Colonic mucosa (tissue), 4 donors: Measurements from ENCODE around the gene MMRN2. TPM values are rescaled to one million over a fixed set of nuclear protein-coding genes. Genes with fewer than 3 reads are reported as not detected.
"Not testable (repeated sequence)": the region's sequence is repeated elsewhere in the genome, so short reads cannot be mapped to it uniquely, and the experiment has no call there.

Experiments used
- DNase-seq: peaks from one replicate; pipeline ENCODE4 v3.0.0-alpha.2; 2020
- H3K27ac ChIP-seq: fragments of 200-600 bp; one replicate; pipeline ENCODE4 v1.8.0; 2021
- H3K27me3 ChIP-seq: fragments of 200-600 bp; one replicate; pipeline ENCODE4 v1.8.0; 2021
- H3K36me3 ChIP-seq: fragments of 200-600 bp; one replicate; pipeline ENCODE4 v1.8.0; 2021
- H3K4me1 ChIP-seq: fragments of 200-600 bp; one replicate; pipeline ENCODE4 v1.8.0; 2021; ENCODE audit warnings: mild to moderate bottlenecking
- H3K4me3 ChIP-seq: fragments of 200-600 bp; one replicate; pipeline ENCODE4 v1.8.0; 2021
- H3K9ac ChIP-seq, 2 donors: one replicate each; pipeline ENCODE4 v1.7.0; 2013; ENCODE audit warnings: control low read depth in 2 of 2, low read depth in 2 of 2, low read length in 2 of 2
- H3K9me3 ChIP-seq: fragments of 200-600 bp; one replicate; pipeline ENCODE4 v1.8.0; 2021
- intact Hi-C: fragments of 100-400 bp; cut with DNase I; formaldehyde crosslinking; loops from one replicate; pipeline ENCODE4 v1.14.1; 2022
- total RNA-seq, 2 donors: library from RNA; stranded (reverse); fragmentation: NEBNext Ultra II Directional in 1 of 2; extraction: Animal tissue kit (Norgen Biotek cat#: 25700) in 1 of 2; gene quantifications; one replicate each; pipeline ENCODE4 v1.2.1, GENCODE V29; 2021
- TF ChIP-seq, protein P1 (sequence below): fragments of 200-600 bp; IDR thresholded peaks from one replicate; pipeline ENCODE4 v1.8.0; 2022; ENCODE audit warnings: antibody characterized with exemption, mild to moderate bottlenecking
- donor health status: healthy.
- donor health status: DM: no; HTN: no; CAD: no.
- donor health status: DM: no; HTN: no; CAD: no.

MMRN2 gene
- total RNA-seq, 2 donors from 2014 or later = 3.4 to 7.4 TPM

DNA sequence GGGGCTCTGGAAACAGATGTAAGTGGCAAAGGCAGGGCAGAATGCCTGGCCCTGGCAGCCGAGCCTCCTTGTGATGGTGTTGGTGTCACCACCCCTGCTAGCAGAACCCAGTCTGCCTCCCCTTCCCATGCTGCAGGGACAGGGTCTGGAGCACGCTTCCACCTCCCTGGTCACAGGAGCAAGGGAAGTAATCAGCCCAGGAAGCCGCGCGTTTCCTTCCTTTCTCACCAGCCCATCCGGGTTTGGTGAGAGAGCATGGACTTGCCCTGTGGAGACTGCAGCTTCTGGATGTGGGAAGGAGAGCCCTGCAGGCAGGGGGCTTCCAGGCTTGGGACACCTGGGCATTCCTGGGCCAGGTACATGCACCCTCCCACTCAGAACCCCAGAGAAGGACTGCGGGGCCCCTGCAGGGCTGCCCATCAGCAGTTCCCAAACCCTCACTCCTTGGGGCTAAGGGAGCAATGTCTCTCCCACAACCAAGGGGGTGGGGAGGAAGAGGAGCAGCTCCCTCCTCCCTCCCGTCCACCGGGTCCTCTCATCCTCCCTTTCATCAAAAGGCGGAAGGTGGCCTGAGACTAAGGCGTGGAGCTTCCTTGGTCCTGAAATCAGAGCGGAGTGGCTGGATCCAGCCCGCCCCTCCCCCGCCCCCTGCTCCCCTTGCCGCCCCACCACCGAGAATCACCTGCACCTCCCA is 1.8 kb downstream of the MMRN2 start:
- TF ChIP-seq, protein P1, sequence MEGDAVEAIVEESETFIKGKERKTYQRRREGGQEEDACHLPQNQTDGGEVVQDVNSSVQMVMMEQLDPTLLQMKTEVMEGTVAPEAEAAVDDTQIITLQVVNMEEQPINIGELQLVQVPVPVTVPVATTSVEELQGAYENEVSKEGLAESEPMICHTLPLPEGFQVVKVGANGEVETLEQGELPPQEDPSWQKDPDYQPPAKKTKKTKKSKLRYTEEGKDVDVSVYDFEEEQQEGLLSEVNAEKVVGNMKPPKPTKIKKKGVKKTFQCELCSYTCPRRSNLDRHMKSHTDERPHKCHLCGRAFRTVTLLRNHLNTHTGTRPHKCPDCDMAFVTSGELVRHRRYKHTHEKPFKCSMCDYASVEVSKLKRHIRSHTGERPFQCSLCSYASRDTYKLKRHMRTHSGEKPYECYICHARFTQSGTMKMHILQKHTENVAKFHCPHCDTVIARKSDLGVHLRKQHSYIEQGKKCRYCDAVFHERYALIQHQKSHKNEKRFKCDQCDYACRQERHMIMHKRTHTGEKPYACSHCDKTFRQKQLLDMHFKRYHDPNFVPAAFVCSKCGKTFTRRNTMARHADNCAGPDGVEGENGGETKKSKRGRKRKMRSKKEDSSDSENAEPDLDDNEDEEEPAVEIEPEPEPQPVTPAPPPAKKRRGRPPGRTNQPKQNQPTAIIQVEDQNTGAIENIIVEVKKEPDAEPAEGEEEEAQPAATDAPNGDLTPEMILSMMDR = no peak
- Histone ChIP-seq H3K9ac (peak overlapping the region in 1 of 2 donors; percentile 18), H3K27me3 (no peaks in the 10 kb centered on the region), H3K36me3 (no peaks in the 10 kb centered on the region), H3K9me3 (no peaks in the 10 kb centered on the region), H3K4me1 (no peaks in the 10 kb centered on the region), H3K4me3 (no peak overlapping the region), H3K27ac (no peak overlapping the region)
- intact Hi-C loops = loop anchor here (5.0 kb wide), 1 partner anchor 263 kb away; no protein-coding TSS in a partner anchor
- no peak for DNase-seq

DNA sequence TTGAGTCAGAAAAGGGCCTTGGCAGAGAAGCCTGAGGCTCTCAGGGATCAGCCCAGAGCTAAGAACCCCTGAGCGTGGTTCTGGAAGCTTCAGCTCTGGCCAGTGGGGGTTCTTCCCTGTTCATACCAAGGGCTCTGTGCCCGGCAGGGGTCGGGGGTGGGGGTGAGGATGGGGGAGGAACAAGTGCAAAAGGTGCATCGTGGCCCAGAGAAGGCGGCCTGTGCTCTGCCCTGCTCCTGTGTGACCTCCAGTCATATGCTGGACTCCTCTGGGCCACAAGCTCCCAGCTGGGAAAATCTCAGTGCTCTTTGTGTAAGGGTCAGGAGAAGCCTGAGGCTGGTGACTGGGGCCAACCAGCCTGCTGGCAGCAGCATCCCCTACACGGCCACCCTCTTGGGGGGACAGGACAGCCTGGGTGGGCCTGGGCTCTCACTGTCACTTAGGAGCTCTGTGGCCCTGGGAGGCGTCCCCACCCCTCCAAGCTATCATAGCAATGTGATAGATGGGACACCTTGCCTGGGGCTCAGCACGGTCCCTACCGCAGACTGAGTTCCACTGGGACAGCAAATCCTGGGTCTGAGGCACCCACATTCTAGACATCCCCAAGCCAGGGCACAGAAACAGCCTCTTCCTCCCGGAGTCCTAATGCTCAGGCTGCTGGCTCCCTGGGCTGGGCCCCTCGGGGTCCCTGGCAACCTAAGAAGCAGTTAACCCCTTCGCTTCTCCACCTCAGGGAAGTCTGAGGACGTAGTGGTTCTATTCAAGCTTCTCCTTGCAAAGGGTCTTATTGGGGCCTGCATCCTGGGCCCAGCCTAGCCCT is 2.5 kb downstream of the MMRN2 start:
- Histone ChIP-seq H3K4me3 (no peak overlapping the region), H3K4me1 (no peaks in the 10 kb centered on the region), H3K9ac (peak overlapping the region; percentile 18 to 40), H3K27me3 (no peaks in the 10 kb centered on the region), H3K9me3 (no peaks in the 10 kb centered on the region), H3K36me3 (no peaks in the 10 kb centered on the region), H3K27ac (peak overlapping the region; percentile 44)
- intact Hi-C loops = loop anchor here (5.0 kb wide), 1 partner anchor 263 kb away; no protein-coding TSS in a partner anchor
- no peak for DNase-seq
- TF ChIP-seq, protein P1 = no peak

DNA sequence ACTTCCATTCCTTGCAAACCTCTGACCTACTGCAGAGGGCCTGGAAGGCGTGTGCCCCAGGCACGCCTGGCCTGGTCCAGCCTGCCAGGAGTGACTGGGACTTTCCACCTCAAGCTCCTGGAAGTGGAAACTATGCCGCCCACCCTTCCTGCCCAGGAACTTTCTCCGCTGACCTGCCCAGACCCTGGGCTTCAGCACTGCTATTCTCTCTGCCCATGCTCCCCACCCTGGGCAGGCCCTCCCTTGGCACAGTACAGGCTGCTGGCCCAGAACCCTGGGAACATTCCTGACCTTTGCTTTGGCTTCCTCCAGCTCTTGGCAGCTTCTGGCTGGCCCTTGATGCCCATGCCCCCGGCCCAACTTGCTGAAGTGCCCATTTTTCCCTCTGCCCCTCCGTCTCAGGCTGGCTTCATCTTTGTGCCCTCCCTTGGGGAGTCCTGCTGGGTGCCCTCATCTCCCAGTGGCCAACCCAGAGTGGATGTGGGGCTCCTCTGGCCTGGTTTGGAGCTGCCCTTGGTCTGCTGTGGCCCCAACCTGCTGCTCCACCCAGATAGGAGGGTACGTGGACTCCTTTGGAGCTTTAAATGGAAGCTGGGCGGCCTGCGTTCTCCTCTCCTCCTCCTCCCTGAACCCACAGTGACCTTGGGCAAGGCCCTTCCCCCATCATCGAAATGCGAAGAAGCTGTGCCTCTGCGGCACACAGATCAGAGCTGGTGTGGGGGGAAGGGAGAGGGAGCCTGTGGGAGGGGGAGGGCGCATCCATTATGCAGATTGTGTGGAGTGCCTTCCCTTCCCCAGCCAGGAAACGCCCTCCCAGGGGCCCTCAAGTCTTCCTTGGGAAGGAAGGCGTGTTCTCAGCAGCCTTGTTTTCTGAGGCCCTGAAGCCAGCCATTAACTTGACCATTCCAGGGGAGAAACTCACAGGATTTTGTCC is 3.4 kb downstream of the MMRN2 start:
- H3K27me3 ChIP-seq = no peaks in the 10 kb centered on the region
- no peaks in the 10 kb centered on the region for H3K36me3 ChIP-seq
- TF ChIP-seq, protein P1 = no peak
- H3K9me3 ChIP-seq = no peaks in the 10 kb centered on the region
- no peak overlapping the region for H3K4me3 ChIP-seq
- no peak overlapping the region for H3K27ac ChIP-seq
- no peaks in the 10 kb centered on the region for H3K4me1 ChIP-seq
- intact Hi-C loops = no loop called here
- H3K9ac ChIP-seq = no peak overlapping the region
- DNase-seq = no peak

DNA sequence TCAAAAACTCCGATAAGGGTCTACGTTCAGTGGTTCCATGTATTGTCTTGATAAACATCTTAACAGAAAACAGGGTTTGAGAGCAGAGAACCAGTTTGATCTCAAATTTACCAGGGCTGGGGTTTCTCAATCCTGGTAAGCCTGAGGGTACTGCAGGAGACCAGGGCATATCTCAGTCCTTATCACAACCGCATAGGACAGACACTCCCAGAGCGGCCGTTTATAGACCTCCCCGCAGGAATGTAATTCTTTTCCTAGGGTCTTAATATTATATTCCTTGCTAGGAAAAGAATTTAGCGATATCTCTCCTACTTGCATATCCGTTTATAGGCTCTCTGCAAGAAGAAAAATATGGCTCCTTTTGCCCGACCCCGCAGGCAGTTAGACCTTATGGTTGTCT is 4.7 kb downstream of the MMRN2 start:
- H3K4me3 ChIP-seq, H3K27me3 ChIP-seq, H3K9me3 ChIP-seq, intact Hi-C loops, H3K9ac ChIP-seq, H3K4me1 ChIP-seq, H3K27ac ChIP-seq, H3K36me3 ChIP-seq, DNase-seq: not testable (repeated sequence)

DNA sequence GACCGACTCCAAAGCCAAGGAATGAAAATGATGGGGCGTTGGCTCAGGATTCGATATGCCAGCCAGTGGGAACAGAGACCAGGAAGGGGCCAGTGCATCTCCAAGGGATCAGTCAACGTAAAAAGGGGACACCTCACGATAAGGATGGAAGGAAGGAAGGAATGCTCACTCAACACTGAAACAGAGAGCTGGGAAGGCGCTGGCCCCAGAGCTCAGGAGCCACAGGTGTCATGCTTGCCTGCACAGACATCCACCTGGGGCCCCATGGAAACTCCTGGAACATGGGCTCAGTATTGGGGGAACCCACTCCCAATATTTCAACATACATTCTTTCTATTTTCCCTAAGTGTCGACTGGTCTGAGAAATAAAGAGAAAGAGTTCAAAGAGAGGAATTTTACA is 5.3 kb downstream of the MMRN2 start:
- TF ChIP-seq, protein P1 = no peak
- H3K4me3 ChIP-seq = no peak overlapping the region
- intact Hi-C loops = no loop called here
- H3K9me3 ChIP-seq = no peaks in the 10 kb centered on the region
- H3K4me1 ChIP-seq = no peaks in the 10 kb centered on the region
- H3K9ac ChIP-seq = no peak overlapping the region
- no peaks in the 10 kb centered on the region for H3K27me3 ChIP-seq
- DNase-seq = no peak
- no peaks in the 10 kb centered on the region for H3K36me3 ChIP-seq
- H3K27ac ChIP-seq = no peak overlapping the region
